LNCAP (cell line): ENCODE data around the gene MAP3K13.

Experiments
- CTCF ChIP-seq: fragments of 450-650 bp; IDR thresholded peaks from 2 replicates; pipeline ENCODE4 v1.5.1; 2017; ENCODE audit warnings: mild to moderate bottlenecking

The MAP3K13 gene

GRCh38 chr3:185498503-185499396, 135.8 kb downstream of the MAP3K13 start, which contains the start of gene TMEM41A:
TSS of gene TMEM41A (minus strand) at chr3:185499035. CDS start at chr3:185498961, 74 bp downstream.
- no peak for TF ChIP-seq CTCF

GRCh38 chr3:185502987-185503386, 140.1 kb downstream of the MAP3K13 start:
- no peak for TF ChIP-seq CTCF

- no peak for TF ChIP-seq CTCF
Observed at GRCh38 chr3:185503521-185503920, 140.6 kb downstream of the MAP3K13 start.

- TF ChIP-seq CTCF, result no peak
Observed at GRCh38 chr3:185504636-185505035, 141.7 kb downstream of the MAP3K13 start.

- no peak for TF ChIP-seq CTCF
Observed at GRCh38 chr3:185507883-185508282, 144.9 kb downstream of the MAP3K13 start.

GRCh38 chr3:185508335-185508991, 145.5 kb downstream of the MAP3K13 start:
- no peak for TF ChIP-seq CTCF

- no peak for TF ChIP-seq CTCF
Observed at GRCh38 chr3:185511711-185512110, 148.8 kb downstream of the MAP3K13 start.
